HG03575 (cell line): ENCODE measurements around the gene CDKN2B-AS1.

Source experiments
- ATAC-seq: cut with Tn5 transposase; IDR thresholded peaks from one replicate; pipeline ENCODE4 v1.9.1; 2021; ENCODE audit not compliant: unreplicated experiment, insufficient number of reproducible peaks, low FRiP score; ENCODE audit errors: extremely low read depth

CDKN2B-AS1 gene

GRCh38 chr9:22064957-22065356, 70.4 kb downstream of the CDKN2B-AS1 start:
- no peak for ATAC-seq

DNA sequence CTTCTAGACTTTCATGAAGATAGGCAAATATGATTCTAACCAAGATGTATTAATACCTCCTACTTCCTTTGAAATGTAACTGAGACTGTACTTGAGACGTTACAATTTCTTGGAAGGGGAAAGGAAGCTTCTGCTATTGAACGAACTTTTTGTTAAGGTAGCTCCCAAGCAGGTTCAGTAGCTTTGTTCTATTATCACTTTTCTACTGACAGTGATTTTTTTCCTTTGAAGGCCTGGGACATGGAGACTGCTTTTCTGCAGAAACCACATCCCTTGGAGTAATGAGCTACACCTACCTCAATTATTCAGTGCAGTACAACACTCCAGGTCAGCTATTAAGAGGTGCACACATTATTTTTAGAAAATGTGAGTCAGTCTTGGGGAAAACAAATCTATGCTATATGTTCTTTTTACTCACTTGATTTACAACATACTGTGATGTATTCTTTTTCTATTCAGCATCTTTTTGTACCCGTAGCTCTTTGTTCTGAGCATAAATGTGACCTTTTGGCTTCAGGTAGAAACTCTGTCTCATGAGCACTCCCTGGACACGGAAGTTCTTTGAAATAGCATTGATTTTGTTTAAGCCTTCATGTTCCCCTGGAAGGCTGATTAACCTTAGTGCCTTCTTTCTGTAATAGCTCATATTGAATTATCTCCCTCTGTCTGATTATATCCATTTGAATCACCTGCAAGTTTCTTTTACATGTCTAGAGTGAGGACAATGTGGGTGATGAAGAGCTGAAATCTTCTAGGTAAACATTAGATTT, 71.0 kb downstream of the CDKN2B-AS1 start:
- no peak for ATAC-seq

- no peak for ATAC-seq
Measured at GRCh38 chr9:22067196-22067595, 72.6 kb downstream of the CDKN2B-AS1 start.

- no peak for ATAC-seq
Measured at GRCh38 chr9:22068369-22068768, 73.8 kb downstream of the CDKN2B-AS1 start.

- no peak for ATAC-seq
Measured at GRCh38 chr9:22073349-22073748, 78.8 kb downstream of the CDKN2B-AS1 start.

GRCh38 chr9:22078081-22078480, 83.5 kb downstream of the CDKN2B-AS1 start:
- ATAC-seq, result no peak

- ATAC-seq, result no peak
Measured at GRCh38 chr9:22079873-22080341, 85.3 kb downstream of the CDKN2B-AS1 start.

- ATAC-seq, result no peak
Measured at GRCh38 chr9:22084336-22085035, 89.9 kb downstream of the CDKN2B-AS1 start.

DNA sequence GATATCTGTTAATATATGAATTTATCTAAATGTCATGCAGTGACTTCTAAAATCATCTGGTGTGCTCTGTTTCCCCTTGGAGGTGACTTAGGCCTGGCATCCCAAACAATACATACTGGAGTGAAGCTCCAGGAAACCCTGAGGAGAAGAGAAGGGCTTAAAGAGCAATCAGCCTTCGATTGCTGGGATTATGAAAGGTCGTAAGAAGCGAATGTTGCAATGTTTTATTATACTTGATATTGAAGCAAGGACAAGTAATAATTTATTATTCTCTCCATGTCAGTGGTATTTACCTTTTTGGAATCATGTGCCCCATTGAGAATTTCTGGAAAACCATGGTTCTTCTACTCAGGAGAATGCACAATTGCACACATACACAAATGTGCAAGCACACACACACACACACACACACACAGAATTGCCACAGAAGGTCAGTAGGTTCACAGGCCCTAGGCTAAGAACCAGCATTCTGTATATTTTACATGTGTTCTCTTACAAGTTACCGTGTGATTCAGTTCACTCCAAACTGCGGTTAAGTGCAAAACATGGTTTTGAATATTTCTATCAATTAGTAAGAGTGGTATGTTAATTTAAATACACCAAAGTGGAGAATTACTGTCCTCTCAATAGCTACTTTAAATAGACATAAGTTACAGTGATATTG, 93.6 kb downstream of the CDKN2B-AS1 start:
- ATAC-seq, result no peak

- ATAC-seq, result no peak
Measured at GRCh38 chr9:22088717-22089061, 94.1 kb downstream of the CDKN2B-AS1 start.

- ATAC-seq, result no peak
Measured at GRCh38 chr9:22097707-22098106, 103.1 kb downstream of the CDKN2B-AS1 start.

GRCh38 chr9:22098643-22099332, 104.2 kb downstream of the CDKN2B-AS1 start:
- ATAC-seq, result no peak

GRCh38 chr9:22100626-22101025, 106.0 kb downstream of the CDKN2B-AS1 start:
- ATAC-seq, result no peak

DNA sequence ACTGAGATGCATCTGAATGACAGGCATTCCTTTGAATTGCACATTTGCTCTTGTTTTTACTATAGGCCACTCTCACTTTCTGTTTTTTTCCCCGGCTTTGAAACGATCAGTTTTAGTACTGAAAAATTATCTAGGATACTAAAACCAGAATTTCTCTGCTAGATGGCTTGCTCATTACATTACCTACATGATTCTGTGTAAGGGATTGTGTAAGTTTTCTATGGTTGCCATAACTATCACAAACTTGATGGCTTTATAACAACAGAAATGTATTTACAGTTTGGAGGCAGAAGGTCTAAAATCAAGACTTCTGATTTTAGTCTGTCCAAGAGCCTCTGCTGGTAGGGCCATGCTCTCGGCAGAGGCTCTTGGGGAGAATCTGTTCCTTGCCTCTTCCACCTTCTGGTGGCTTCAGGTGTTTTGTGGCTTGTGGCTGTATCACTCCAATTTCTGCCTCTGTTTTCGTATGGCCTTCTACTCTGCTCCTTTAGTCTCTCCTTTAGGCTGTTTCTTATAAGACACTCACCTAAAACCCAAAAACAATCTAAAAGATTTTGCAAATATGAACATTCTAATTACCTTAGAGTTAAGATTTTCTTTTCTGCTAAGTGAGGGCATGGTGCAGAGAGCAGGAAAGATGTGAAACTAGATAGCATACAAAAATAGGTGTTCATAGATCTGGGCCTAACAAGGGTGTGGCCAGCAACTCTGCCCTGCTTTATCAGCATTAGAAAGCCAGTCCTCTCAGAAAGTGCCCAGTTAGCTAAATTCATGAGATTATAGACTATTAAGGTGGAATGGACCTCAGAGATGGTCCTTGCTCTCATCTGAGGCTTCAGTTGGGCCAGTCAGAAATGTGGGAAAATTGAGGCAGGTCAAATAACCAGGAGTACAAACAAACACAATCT, 107.8 kb downstream of the CDKN2B-AS1 start:
- ATAC-seq, result no peak

DNA sequence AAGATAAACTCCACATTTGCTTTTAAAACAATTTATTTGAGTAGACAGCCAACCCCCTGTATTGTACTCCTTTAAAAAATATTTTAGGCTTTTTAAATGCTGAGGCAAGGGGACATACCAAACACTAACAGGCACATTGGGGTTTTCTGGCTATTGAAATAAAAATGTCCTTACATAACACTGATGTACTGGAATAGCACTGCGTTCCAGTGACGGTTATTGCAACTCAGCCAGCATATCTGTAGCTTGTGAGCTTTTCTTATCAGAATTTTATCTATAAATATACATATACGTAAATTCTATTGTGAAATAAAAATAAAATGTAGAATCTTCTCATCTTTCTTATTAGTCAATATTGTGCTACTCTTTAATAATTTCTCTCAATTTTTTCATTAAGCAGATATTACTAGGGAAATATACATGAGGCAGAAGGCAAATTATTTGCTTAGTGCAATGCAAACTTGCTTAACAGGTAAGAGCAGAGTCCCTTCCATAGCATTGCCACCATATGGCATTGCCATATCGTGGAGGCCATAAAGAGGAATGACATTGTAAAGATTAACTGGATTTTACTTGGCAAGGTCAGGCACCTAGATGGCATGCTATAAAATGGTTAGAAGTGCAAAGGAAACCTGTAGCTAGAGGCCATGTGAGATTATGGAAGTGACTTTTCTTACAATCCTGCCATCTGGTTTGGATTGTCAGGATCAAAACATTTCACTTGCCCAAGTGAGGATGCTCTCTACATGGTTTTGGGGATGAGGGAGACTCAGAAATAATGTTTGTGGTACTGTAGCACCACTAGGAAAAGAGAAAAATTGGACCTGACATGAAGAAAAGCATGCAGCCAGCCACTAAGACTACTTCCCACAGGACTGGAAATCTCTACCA, 109.3 kb downstream of the CDKN2B-AS1 start:
- ATAC-seq, result no peak

DNA sequence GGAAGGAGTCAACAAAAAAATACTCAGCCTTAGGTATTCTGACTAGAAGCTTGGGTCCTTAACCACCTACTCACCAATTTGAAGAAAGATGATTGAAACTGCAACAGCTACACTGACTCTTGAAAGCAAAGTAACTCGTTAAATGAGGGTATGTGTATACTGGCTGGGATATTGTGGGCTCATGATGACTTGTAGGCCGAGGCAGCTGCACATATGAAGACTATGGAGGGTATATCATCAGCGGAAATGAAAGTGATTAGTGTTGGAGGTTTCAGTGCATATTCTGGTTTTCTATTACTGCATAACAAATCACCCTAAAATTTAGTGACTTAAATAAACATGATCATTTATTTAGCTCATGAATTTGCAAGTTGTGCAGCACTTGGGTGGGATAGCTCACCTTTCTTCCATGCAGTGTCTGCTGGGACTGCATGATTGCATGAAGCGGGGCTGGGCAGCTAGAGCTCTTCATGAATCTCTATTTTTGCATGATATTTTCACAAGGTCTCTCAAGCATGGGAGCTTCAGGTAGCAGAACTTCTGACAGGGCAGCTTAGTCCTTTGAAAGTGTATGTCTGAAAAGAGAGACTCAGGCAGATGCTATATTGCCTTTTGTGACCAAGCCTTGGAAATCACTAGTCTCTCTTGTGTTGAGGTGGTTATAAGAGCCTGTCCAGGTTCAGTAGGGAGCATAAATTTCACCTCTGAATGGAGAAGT, 110.6 kb downstream of the CDKN2B-AS1 start:
- ATAC-seq, result peak; percentile 99
